Activated T-cell treated with anti-CD3 and anti-CD28 coated beads, Interleukin-2, amount 50 U/mL, for 4 hours (primary cell): Measurements from ENCODE around the gene UBAP2. TPM values are rescaled to one million over a fixed set of nuclear protein-coding genes. Genes with fewer than 3 reads are reported as not detected.
"Not testable (repeated sequence)": the region's sequence is repeated elsewhere in the genome, so short reads cannot be mapped to it uniquely, and the experiment has no call there.

Source experiments
- ATAC-seq, 2 donors: fragments of 200-7000 bp; cut with Tn5 transposase; one replicate each; pipeline ENCODE4 v1.10.0; 2021
- DNase-seq: peaks from one replicate; pipeline ENCODE4 v3.0.0-alpha.2; 2020
- H3K27me3 Mint-ChIP-seq: one replicate; pipeline ENCODE4 v1.8.0; 2021; ENCODE audit warnings: low read depth, mixed read lengths
- H3K36me3 Mint-ChIP-seq: one replicate; pipeline ENCODE4 v1.8.0; 2022; ENCODE audit warnings: mixed read lengths; ENCODE audit not compliant: insufficient read depth
- H3K4me1 Mint-ChIP-seq: one replicate; pipeline ENCODE4 v1.8.0; 2021; ENCODE audit warnings: low read depth, mixed read lengths
- H3K4me3 Mint-ChIP-seq: one replicate; pipeline ENCODE4 v1.8.0; 2021; ENCODE audit warnings: mild to moderate bottlenecking, moderate library complexity, mixed read lengths
- H3K9me3 Mint-ChIP-seq: one replicate; pipeline ENCODE4 v1.8.0; 2021; ENCODE audit warnings: mixed read lengths
- total RNA-seq, 3 donors: library from RNA; stranded (reverse); gene quantifications; one replicate each; pipeline ENCODE4 v1.2.1, GENCODE V29; 2021

The UBAP2 gene
- total RNA-seq, 3 donors from 2014 or later = 47.9 to 59.4 (median 52.3) TPM

DNA sequence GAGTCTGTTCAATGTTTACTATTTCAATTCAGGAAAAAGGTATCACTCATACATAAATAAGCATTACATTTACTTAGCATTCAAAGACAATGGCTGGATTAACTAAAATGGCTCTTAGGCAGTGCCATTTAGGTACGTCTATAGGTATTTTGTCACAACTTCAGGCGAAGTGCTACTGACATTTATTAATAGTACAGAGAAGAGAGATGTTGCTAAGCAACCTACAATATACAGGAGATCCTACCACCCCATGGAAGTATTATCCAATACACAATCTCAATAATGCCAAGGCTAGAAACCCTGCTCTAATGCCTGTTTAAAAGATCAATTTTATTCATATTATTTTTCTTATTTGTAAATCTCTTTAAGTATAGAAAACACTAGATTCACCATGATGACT is 76.0 kb downstream of the UBAP2 start:
- Mint-ChIP-seq H3K9me3 (no peaks in the 10 kb centered on the region), H3K4me3 (no peak overlapping the region), H3K4me1 (no peaks in the 10 kb centered on the region), H3K36me3 (peaks cover 32% of the 10 kb centered on the region), H3K27me3 (no peaks in the 10 kb centered on the region)
- ATAC-seq = no peak
- DNase-seq = no peak

DNA sequence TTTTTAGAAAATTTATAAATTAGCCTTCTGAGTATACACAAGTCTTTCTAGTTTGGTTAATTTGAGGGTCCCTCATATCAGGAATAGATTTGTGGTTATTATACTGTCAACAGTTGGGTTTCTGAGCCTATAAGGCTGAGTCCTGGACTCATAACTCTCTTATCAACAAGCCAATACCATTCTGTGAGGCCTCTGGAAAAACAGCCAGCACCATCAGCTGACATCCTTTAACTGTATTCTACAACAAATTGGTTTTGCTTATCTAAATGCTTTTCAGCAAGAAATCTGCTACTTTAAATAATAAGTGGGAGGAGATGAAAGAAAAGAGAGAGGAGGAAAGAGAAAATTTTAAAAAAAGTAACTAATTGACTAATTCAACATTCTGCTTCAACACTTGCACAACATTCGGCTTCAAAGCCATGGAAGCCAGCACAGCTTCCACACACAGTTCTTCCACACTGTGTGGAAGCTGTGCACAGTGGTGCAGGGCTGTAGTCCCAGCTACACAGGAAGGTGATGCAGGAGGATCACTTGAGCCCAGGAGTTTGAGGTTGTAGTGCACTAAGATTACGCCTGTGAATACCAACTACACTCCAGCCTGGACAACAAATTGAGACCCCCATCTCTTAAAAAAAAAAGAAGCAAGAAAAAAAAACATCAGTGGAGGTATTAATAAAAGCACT is 84.5 kb downstream of the UBAP2 start:
- no peaks in the 10 kb centered on the region for H3K27me3 Mint-ChIP-seq
- no peaks in the 10 kb centered on the region for H3K9me3 Mint-ChIP-seq
- H3K4me1 Mint-ChIP-seq = no peaks in the 10 kb centered on the region
- H3K4me3 Mint-ChIP-seq = no peak overlapping the region
- DNase-seq = no peak
- peaks cover 22% of the 10 kb centered on the region for H3K36me3 Mint-ChIP-seq
- ATAC-seq = no peak

DNA sequence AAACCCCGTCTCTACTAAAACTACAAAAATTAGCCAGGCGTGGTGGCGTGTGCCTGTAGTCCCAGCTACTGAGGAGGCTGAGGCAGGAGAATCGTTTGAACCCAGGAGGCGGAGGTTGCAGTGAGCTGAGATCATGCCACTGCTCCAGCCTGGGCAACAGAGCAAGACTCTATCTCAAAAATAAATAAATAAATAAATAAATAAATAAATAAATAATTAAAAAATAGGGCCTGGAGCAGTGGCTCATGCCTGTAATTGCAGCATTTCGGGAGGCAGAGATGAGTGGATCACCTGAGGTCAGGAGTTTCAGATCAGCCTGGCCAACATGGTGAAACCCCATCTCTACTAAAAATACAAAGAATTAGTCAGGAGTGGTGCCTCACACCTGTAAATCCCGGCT is 86.2 kb downstream of the UBAP2 start:
- not testable (repeated sequence) for H3K4me1 Mint-ChIP-seq, H3K27me3 Mint-ChIP-seq, H3K9me3 Mint-ChIP-seq, ATAC-seq, DNase-seq, H3K4me3 Mint-ChIP-seq
- peaks cover 19% of the 10 kb centered on the region for H3K36me3 Mint-ChIP-seq

DNA sequence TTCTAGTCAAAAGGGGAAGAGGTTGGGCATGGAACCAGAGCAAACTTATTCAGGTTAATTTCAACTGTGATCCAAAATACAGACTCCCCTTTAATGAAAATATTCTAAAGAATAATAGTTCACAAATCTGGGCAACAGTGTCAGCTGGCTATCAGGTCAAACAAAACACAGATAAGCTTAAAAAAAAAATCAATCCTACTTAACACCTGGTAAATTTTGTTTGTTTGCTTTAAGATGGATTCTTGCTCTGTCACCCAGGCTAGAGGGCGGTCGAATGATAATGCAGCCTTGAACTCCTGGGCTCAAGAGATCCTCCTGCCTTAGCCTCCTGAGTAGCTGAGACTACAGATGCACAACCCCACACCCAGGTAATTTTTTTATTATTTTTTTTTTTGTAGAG is 89.0 kb downstream of the UBAP2 start:
- DNase-seq = no peak
- H3K4me3 Mint-ChIP-seq = no peak overlapping the region
- H3K4me1 Mint-ChIP-seq = no peaks in the 10 kb centered on the region
- H3K9me3 Mint-ChIP-seq = no peaks in the 10 kb centered on the region
- H3K36me3 Mint-ChIP-seq = peaks cover 31% of the 10 kb centered on the region
- ATAC-seq = no peak
- no peaks in the 10 kb centered on the region for H3K27me3 Mint-ChIP-seq

DNA sequence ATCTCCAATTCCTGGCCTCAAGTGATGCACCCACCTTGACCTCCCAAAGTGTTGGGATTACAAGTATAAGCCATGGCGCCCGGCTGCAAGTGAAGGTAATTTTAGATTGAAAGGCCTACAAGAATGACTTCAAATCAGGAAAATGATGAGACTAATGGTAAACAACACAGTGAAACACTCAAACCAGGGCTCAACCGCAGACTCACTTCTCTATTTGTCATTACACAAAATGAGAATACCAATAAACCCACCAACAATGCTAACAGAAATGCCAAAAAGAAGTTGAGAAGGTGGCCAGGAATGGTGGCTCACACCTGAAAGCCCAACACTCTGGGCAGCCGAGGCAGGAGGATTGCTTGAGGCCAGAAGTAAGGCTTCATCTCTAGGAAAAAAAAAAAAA is 92.1 kb downstream of the UBAP2 start:
- DNase-seq = no peak
- no peak for ATAC-seq
- Mint-ChIP-seq H3K36me3 (peaks cover 42% of the 10 kb centered on the region), H3K4me3 (no peak overlapping the region), H3K4me1 (no peaks in the 10 kb centered on the region), H3K9me3 (no peaks in the 10 kb centered on the region), H3K27me3 (no peaks in the 10 kb centered on the region)

DNA sequence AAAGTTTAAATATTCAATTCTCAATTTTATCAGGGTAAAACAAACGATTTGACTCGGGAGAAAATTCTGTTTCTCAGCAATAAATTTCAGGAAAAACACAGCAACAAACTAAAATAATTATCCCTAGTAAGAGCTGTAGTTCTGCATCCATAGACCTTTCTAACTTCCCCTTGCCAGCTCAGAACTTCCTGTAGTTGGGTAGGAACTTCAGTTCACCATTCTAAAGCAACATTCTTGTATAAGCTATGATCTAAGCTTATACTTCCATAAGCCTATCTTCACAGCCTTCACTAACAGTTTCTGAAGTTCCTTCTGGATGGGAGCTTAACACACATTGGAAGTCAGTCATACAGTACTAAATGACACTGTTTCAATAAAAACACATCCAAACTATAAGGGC is 96.6 kb downstream of the UBAP2 start:
- Mint-ChIP-seq H3K9me3 (no peaks in the 10 kb centered on the region), H3K4me1 (no peaks in the 10 kb centered on the region), H3K36me3 (peaks cover 43% of the 10 kb centered on the region), H3K4me3 (no peak overlapping the region), H3K27me3 (no peaks in the 10 kb centered on the region)
- ATAC-seq (no peak), DNase-seq (no peak)

DNA sequence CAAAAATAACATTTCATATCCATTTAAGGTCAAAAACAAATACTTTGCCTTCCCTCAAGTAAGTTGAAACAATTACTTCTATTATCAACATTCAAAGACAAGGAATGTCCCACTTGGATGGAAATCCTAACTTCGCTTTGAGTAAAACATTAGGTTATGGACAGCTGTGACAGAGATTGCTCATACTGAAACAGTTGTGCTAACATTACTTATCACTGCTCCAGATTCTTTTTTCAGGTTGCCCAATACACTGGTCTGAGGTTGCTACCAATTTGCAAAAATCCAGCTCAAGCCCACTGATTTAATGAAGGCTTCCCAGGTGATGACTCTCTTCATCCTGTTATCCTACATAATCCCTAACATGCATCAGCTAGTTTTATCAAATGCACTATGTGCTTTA is 98.3 kb downstream of the UBAP2 start:
- no peaks in the 10 kb centered on the region for H3K4me1 Mint-ChIP-seq
- peaks cover 48% of the 10 kb centered on the region for H3K36me3 Mint-ChIP-seq
- no peak for ATAC-seq

DNA sequence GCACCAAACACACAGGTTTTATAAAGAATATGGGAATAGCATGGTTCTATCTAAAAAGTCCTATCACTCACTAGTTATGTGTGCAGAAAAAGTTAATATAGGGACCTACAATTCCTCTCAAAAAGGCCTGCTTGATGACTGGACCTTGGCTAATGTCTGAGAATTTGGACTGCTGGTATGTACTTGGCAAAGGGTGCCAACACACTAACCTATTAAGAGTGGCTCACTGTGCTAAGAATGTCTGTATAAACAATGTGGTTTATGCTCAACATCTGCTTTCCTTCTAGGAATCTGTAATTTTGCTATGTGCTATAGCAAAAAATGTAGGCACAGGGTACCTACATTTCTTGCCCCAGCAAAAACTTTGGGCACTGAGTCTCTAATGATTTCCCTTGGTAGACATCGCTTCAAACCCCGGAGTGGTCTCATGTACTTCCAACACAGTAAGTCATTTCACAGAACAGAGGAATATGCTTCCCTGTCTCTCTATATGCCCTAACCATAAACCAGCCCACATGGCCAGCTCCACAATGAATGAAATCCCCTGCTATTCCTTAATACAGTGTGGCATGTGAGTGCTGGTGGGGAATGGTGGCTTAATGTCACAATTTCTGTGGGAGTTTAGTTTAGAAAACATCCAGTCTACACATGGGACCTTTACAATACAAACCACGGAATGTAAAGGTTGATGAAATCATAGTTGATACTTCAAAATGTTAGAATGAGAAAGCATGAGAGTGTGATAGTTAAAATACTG is 101.7 kb downstream of the UBAP2 start:
- Mint-ChIP-seq H3K9me3 (no peaks in the 10 kb centered on the region), H3K27me3 (no peaks in the 10 kb centered on the region), H3K4me3 (no peak overlapping the region), H3K36me3 (peaks cover 48% of the 10 kb centered on the region), H3K4me1 (no peaks in the 10 kb centered on the region)
- no peak for DNase-seq
- no peak for ATAC-seq

More for the DNA sequence above, 98.3 kb downstream of the UBAP2 start:
- no peak overlapping the region for H3K4me3 Mint-ChIP-seq
- DNase-seq = no peak
- H3K9me3 Mint-ChIP-seq = no peaks in the 10 kb centered on the region
- no peaks in the 10 kb centered on the region for H3K27me3 Mint-ChIP-seq

DNA sequence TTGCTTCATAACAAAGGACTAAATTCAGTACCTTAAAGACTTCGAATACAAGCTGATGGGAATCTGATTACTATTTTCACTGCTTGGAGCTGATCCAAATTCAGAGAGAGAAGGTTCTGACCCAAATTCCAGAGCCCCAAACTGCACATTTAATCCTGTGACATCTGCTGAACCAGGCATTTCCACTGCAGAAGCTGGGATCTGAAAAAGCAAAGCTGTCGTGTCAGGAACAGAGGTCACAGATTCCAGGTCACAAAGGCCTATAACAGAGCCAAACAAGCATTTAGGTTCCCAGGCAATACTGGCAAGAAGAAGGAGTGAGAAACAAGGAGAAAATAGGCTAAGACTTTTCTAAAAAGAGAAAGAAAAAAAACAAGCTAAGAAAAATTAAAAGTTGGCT is 105.3 kb downstream of the UBAP2 start:
- H3K27me3 Mint-ChIP-seq = no peaks in the 10 kb centered on the region
- H3K9me3 Mint-ChIP-seq = no peaks in the 10 kb centered on the region
- DNase-seq = no peak
- no peak for ATAC-seq
- peaks cover 46% of the 10 kb centered on the region for H3K36me3 Mint-ChIP-seq
- H3K4me1 Mint-ChIP-seq = no peaks in the 10 kb centered on the region
- H3K4me3 Mint-ChIP-seq = no peak overlapping the region

DNA sequence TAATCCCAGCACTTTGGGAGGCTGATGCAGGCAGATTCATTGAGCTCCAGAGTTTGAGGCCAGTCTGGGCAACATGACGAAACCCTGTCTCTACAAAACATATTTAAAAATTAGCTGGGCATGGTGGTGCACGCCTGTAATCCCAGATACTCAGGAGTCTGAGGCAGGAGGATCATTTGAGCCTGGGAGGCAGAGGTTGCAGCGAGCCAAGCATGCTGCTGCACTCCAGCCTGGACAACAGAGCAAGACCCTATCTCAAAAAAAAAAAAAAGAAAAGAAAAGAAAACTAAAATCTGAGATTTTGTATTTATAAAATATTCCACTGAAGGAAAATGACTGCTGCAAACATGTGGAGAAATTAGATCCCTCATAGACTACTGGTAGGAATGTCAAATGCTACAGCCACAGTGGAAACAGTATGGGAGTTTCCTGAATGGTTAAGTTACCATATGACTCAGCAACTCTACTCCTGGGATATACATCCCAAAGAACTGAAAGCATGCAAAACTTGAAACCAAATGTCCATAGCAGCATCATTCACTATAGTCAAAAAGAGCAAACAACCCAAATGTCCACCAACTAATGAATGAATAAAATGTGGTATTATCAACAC is 106.1 kb downstream of the UBAP2 start:
- no peak for DNase-seq
- H3K4me3 Mint-ChIP-seq = no peak overlapping the region
- no peaks in the 10 kb centered on the region for H3K27me3 Mint-ChIP-seq
- no peaks in the 10 kb centered on the region for H3K9me3 Mint-ChIP-seq
- ATAC-seq = no peak
- H3K36me3 Mint-ChIP-seq = peaks cover 41% of the 10 kb centered on the region
- no peaks in the 10 kb centered on the region for H3K4me1 Mint-ChIP-seq

DNA sequence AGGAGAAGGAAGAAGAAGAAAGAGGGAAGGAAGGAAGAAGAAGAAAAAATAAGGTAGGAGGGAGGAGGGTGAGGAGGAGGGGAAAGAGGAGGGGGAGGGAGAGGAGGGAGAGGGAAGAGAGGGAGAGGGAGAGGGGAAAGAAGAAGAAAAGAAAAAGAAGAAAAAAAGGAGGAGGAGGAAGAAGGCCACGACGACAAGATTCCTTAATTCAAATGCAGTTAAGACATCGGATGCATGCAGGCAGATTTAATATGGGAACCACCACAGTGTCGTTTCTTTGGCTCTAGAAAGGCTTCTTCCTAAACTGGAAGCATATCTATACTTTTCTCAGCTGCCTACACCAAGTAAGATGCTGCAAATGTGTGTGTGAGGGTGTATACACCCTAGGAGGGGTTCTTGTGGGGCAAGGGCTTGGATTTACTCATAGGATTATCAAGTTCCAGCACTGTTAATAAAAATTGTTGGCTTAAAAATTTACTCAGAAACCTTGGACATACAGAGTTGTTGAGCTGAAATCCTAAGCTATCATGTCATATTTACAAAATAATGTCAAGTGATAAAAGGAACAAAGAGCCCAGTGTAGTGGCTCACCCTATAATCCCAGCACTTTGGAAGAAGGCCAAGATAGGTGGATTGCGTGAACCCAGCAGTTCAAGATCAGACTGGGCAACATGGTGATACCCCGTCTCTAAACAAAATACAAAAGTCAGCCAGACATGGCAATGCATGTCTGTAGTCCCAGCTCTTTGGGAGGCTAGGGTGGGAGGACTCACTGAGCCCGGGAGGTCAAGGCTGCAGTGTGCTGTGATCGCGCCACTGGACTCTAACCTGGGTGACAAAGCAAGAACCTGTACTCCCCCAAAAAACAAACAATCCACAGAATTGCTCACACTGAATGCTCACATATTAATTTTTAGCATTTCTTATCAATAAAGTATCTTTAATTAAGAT is 108.5 kb downstream of the UBAP2 start:
- Mint-ChIP-seq H3K4me3 (no peak overlapping the region), H3K36me3 (peaks cover 30% of the 10 kb centered on the region), H3K9me3 (no peaks in the 10 kb centered on the region), H3K4me1 (no peaks in the 10 kb centered on the region), H3K27me3 (no peaks in the 10 kb centered on the region)
- DNase-seq (no peak), ATAC-seq (no peak)

DNA sequence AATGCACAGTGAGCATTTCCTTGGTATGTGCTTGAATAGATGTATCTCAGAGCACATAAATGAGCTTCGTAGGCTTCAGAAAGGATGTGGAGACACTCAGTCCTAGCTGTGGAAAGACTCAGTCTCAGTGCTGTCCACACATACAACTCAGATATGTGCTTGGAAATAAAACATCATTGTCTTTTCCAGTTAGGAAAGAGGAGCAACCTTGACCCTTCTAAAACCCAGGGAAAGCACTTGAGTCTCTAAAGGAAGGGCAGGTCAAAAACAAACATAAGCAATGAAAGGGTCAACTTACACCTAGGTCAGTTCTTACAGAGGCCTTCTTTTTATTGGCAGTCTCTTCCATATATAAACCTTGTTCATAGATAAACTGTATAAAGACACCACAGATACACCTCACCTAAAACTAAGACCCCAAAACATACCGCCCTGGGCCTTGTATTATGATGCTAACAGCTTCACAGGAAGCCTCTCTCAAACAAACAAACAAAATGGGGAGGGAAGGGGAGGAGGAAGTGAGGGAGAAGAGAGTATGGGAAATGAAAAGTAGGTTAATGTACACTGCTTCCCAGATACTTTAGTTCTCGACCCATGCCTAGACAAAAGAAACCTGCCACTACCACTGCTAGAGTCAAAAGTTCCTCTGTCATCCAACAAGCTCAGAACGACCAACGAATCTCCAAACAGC is 114.4 kb downstream of the UBAP2 start:
- H3K36me3 Mint-ChIP-seq = peaks cover 33% of the 10 kb centered on the region
- no peaks in the 10 kb centered on the region for H3K27me3 Mint-ChIP-seq
- H3K9me3 Mint-ChIP-seq = no peaks in the 10 kb centered on the region
- DNase-seq (no peak), ATAC-seq (no peak)
- H3K4me1 Mint-ChIP-seq = no peaks in the 10 kb centered on the region
- H3K4me3 Mint-ChIP-seq = no peak overlapping the region

DNA sequence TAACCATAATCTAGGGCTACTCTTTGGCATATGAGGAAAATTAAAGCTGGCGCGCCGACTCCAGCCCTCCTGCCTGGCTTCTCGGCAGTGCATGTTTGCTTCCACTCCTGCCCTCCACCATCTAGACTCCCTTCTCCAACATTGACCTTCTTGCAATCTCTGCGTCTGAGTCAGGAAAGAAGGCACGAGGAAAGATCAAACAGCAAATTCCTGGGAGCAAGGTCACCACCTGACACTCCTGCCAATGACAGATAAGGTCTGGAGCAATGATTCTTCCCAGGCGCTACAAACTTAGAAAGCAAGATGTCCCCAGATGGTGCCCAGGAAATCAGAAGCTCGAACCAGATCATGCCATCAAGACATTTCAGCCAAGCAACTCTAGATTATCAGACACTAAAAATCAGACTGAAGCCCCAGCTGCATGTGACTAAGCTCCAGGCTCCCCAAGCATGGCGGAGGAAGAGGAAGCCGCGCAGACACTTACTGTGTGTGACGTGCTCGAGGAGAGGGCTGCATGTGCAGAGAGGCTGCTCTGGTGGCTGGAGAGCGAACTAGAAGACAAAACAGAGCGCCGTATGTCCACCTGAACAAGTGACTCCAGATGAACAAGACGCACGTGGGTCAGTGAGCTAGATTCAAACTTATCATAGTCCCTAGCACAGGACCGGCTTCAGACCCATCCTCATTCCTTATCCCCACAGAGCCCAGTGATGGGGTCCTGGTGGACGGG is 116.4 kb downstream of the UBAP2 start:
- Mint-ChIP-seq H3K36me3 (peaks cover 38% of the 10 kb centered on the region), H3K27me3 (no peaks in the 10 kb centered on the region), H3K9me3 (no peaks in the 10 kb centered on the region), H3K4me1 (no peaks in the 10 kb centered on the region), H3K4me3 (no peak overlapping the region)
- no peak for ATAC-seq
- no peak for DNase-seq
